ENCODE measurements around the gene MISP. TPM values are rescaled to one million over a fixed set of nuclear protein-coding genes. Genes with fewer than 3 reads are reported as not detected.

MISP gene
- total and polyA plus RNA-seq, 2 of the 8 experiments (the other 6 are each of a cell fraction or from before 2014, with no cell fraction given), result 0.43 to 0.45 TPM

DNA sequence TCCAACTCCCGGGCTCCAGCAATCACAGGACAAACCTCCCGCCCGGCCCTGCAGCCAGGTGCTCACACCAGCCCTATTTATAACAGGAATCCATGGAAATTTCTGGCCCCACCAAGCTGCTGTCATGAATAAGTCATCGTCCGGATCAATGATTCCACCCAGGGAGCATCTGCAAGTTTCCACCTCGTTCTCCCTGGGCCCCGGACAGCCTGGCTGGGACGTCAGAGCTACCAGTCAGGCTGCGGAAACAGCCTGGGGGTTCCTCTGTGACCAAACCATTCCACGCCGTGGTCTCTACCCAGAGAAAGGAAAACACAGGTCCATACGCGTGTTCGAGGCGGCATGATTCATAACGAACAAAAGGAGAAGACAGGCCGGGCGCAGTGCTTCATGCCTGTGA, 25.6 kb downstream of the MISP start:
- Histone ChIP-seq H2BK120ac (replicated peaks; ENCODE audit: low read depth, low read length) (no peak overlapping the region), H3K79me1 (ENCODE audit: low read depth, low read length) (no peaks in the 10 kb centered on the region), H3K9me3 (ENCODE audit: insufficient read depth in 2 of 2, low read depth in 1 of 2, low read length in 1 of 2) (no peaks in the 10 kb centered on the region), H3K36me3 (ENCODE audit: control insufficient read depth in 2 of 4, insufficient read depth in 4 of 4, low read length in 3 of 4) (no peaks in the 10 kb centered on the region), H3K23ac (ENCODE audit: insufficient read length) (no peak overlapping the region), H4K5ac (ENCODE audit: insufficient read length, low read depth, low read length) (no peak overlapping the region), H3K14ac (ENCODE audit: insufficient read length) (no peak overlapping the region), H3K4me1 (replicated peaks in 1 of 4; ENCODE audit: control insufficient read depth in 3 of 4, insufficient read depth in 4 of 4, low read length in 3 of 4) (peaks cover 0 to 3% (median 0%) of the 10 kb centered on the region in 4 experiments; a peak in 2 of 7 replicates), H3K27ac (ENCODE audit: low read depth, low read length) (no peak overlapping the region), H3K56ac (replicated peaks; ENCODE audit: insufficient read length, low read depth, low read length) (no peak overlapping the region), H2BK20ac (ENCODE audit: low read length) (no peak overlapping the region), H3K4me2 (ENCODE audit: insufficient read depth in 1 of 2, low read depth in 2 of 2, low read length in 2 of 2) (no peak overlapping the region), H2BK12ac (ENCODE audit: low read depth, low read length) (no peak overlapping the region), H3K9ac (replicated peaks in 1 of 4; ENCODE audit: extremely low read depth in 1 of 4, low read depth in 3 of 4, low read length in 3 of 4) (no peak overlapping the region), H4K8ac (ENCODE audit: extremely low read depth, insufficient read depth, low read length) (no peak overlapping the region), H2AK5ac (ENCODE audit: low read depth, low read length) (no peak overlapping the region), H3K4ac (replicated peaks; ENCODE audit: insufficient read length, low read depth, low read length) (no peak overlapping the region), H2AFZ (ENCODE audit: low read length) (no peak overlapping the region), H3K79me2 (ENCODE audit: control insufficient read depth in 1 of 2, insufficient read depth in 2 of 2, low read length in 2 of 2) (no peaks in the 10 kb centered on the region), H4K20me1 (replicated peaks in 1 of 2; ENCODE audit: control insufficient read depth in 1 of 2, insufficient read depth in 2 of 2, low read length in 2 of 2) (no peaks in the 10 kb centered on the region), H3K23me2 (ENCODE audit: low read depth, low read length) (no peaks in the 10 kb centered on the region; the same call in 1 of the 2 replicates), H3K4me3 (ENCODE audit: extremely low read depth in 1 of 4, insufficient read depth in 2 of 4, low read depth in 3 of 4, low read length in 4 of 4) (no peak overlapping the region), H4K91ac (replicated peaks; ENCODE audit: insufficient read length, low read length) (no peak overlapping the region), H3K18ac (ENCODE audit: extremely low read depth, low read length) (no peak overlapping the region), H2BK5ac (ENCODE audit: low read depth, low read length) (no peak overlapping the region), H3K27me3 (replicated peaks in 1 of 4; ENCODE audit: control insufficient read depth in 3 of 4, extremely low read depth in 1 of 4, insufficient read depth in 3 of 4, low read length in 3 of 4) (no peaks in the 10 kb centered on the region), H2BK15ac (ENCODE audit: low read length) (no peak overlapping the region)
- POLR2A ChIA-PET (ENCODE audit: partially characterized antibody), result interaction anchor here (0.8 to 9.0 kb wide), 6 partner anchors 11 to 38 kb away, joined by 3 to 61 read pairs (median 4); no protein-coding TSS in a partner anchor
- no peak for FAIRE-seq
- CTCF ChIA-PET (ENCODE audit: partially characterized antibody), result interaction anchor here (0.7 to 1.7 kb wide), 3 partner anchors 22 to 88 kb away, joined by 3 to 9 read pairs (median 3); no protein-coding TSS in a partner anchor
- WGBS, 2 experiments (ENCODE audit: extremely low coverage in 1 of 2, insufficient coverage in 1 of 2, insufficient read length in 1 of 2, insufficient replicate concordance in 2 of 2, low coverage in 1 of 2, low lambda C conversion rate in 2 of 2, missing lambda C conversion rate in 1 of 2), result 96% methylated on average over 18 of the region's 18 CpGs; no CpG with 5 or more reads in 1 of the 2 experiments
- no peak for DNase-seq (ENCODE audit: low read depth in 1 of 2, low spot score in 2 of 2)
- TF ChIP-seq JUND (IDR thresholded peaks at IDR 0.05; ENCODE audit: low read length) (no peak), SAP30 (IDR thresholded peaks at IDR 0.05; ENCODE audit: insufficient read depth, insufficient replicate concordance, low read length) (no peak), EGR1 (IDR thresholded peaks at IDR 0.05; ENCODE audit: borderline replicate concordance, low read depth, low read length) (no peak), JUN (IDR thresholded peaks at IDR 0.05; ENCODE audit: low read depth, low read length) (no peak), SP4 (IDR thresholded peaks at IDR 0.05; ENCODE audit: low read length) (no peak)
